Measurements from ENCODE around the gene TRPC1.

The TRPC1 gene

DNA sequence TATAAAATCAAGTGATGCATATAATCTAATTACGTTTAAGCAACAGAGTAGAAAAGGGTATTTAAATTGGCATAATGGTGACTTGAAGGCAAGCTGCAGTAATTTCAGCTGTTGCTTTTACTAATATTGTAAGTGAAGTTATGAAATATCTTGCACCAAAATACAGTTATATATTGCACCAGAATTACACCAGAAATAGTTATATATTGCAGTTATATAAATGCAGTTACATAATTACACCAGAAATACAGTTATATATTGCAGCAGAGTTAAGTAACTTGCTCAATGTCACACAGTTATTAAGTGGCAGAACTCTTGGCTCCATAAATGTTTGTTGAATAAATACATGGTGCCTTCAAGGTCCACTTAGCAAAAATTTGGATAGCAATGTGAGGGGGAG lies 113.7 kb downstream of the TRPC1 start:
- DNase-seq (ENCODE audit: low read depth in 2 of 2): no peak

DNA sequence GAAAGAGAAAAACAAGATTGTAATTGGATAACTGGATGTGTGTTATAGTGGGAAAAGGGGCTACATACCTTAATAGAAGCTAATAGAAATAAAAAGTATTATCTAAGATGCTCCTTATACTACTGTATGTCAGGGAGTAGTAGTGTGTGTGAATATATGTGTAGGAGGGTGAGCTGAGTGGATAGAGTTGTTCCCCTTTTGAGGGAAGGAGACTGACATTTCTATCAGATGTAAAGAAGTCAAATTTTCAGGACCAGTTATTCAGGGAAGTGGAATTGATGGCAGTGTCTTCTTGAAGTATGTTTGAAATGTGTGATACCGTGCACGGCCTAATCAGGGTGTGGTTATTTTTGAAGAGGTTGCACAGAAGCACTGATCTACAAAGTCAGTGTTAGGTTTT lies 116.0 kb downstream of the TRPC1 start:
- DNase-seq (ENCODE audit: low read depth in 2 of 2): no peak

DNA sequence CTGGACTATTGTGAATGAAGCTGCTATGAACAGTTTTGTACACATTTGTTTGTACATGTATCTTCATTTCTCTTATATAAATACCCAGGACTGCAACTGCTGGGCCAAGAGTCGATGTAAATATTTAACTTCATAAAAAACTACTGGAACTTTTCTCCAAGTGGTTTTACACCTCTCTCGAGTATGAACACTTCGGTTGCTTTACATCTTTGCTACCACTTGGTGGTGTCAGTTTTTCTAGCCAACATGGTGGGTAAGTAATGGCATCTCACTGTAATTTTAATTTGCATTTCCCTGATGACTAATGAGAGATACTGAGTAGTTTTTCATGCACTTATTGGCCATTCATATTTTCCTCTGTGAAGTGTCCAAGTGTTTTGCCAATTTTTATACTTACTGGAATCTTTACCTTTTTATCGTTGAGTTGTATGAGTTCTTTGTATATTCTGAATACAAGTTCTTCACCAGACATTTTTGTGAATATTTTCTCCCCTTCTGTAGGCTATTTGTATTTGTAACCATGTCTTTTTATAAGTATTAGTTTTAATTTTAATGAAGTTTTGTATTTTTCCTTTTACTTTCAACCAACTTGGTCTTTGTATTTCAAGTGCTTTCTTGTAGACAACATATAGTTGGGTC lies 120.6 kb downstream of the TRPC1 start:
- no peak for DNase-seq (ENCODE audit: low read depth in 2 of 2)

DNA sequence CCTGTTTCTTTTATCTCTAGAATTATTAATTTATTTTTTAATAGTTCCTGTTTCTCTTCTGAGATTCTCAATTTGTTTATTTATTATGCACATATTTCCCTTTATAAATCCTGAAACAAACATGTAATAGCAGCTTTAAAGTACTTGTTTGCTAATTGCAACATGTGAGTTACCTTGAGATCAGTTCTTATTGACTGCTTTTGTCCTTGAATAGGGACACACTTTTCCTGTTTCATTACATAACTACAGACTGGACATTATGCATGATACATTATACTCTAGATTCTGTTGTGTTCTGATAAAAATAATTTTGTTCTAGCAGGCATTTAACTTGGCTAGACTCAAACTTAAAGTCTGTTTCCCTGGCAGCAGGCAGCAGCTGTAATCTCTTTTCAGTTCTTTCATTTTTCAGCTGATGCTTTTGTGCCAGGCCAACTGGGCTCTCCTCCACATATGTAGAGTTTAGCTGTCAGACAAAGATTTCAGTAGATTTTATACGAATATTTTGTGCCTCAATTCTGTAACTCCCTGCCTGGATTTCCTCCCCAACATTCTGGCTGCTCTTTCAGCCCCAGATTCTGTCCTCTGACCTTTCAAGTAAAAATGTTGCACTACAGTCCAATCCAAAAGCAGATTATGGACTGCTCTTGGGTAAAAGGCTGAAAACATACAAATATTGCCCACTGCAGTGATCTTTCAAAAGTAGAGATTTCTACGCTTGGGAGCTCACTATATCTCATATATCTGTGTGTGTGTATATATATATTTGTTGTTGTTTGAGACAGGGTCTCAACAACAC lies 123.1 kb downstream of the TRPC1 start:
- no peak for DNase-seq (ENCODE audit: low read depth in 2 of 2)

DNA sequence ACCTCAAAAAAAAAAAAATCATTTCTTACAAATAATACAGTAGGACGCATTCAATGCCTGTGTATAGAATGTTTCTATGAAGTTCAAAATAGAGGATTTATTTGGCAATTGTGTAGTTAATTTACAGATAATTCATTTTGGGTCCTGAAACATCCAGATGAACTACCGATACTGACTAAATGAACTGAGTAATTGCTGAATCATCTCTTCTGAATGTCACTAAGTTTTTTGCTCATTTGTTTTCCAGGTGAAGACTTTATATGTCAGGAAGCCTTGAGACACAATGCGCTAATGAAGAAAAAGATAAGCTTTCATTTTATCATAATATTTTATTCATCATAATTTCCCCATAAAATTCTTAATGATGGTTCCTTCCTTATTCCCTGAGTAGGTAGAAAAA lies 125.3 kb downstream of the TRPC1 start:
- DNase-seq (ENCODE audit: low read depth in 2 of 2): no peak

DNA sequence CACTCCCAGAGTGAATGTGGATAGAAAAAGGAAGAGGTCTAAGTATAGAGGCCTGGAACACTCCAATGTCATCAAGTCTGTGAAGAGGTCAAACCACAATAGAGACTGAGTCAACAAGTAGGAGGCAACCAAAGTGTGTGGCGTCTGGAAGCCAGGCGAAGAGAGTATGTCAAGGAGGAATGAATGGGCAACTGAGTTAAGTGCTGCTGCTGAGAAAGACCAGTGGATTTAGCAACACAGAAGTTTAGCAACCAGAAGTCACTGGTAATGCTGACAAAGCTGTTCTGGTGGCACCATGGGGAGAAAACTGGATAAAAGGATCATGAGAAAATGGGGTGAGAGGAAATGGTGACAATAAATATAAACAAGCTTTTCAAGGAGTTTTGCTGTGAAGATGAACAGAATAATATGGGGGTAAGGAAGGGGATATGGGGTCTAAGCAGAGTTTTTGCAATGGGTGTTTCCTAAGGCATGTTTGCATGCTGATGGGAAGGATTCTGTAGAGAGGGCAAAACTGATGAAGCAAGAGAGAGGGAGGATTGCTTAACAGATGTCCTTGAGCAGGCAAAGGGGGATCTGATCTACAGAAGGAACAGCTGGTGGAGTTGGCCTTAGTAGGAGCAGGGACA lies 126.7 kb downstream of the TRPC1 start:
- no peak for DNase-seq (ENCODE audit: low read depth in 2 of 2)

DNA sequence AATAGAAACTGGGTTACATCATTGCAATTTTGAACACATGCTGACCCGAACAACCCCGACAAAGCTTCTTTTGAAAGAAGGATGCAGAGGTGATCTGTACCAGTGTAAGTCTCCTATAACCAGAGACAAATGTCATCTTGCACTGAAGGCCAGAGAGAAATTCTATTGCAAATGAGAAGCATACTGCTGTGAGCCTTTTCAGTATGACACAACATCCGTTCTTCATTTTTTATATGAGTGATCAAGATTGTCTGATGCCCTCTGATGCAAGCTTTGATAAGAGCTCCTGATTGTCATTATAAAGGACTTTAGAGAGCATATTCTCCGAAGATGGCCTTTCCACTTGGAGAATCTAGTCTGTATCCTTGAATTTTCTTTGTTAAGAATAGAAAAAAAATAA lies 128.2 kb downstream of the TRPC1 start:
- no peak for DNase-seq (ENCODE audit: low read depth in 2 of 2)

DNA sequence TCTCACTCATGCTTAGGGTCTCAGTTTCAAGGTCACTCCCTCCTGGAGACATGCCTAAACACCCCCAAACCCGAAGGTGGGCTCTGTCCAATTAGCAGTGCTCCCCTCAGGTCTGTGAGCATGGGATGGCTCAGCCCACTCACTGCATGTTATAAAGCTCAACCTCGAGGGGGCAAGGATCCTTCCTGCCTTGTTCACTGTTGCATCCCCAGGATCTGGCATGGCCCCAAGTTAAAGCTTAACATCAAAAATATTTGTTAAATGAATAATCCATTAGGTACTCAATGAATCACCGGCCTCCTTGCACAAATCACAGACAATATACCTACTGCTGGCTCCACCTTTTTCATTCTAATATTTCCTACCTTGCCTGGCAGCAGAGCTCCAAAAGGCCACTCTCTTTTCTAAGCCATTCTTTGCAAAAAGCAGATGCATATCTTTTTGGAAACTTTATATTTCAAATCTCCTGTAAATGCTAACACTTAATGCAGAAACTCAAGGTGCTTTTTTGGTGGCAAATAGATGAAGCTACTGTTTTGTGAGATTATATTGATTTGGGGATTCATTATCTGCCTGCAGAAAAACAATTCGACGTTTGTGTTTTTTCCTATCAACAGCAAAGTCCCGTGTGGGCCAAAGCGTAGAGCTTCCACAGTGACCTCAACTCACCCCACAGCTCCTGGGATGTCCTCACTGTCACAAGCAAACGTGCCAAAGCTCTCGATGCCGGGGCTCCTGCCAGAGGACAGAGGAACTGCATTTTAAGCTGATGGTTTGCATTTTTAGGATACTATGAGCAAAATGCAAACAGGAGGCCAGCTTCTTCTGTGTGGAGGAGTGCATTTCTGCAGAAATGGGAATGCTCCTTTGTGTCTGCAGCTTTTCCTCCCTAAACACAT lies 129.7 kb downstream of the TRPC1 start:
- no peak for DNase-seq (ENCODE audit: low read depth in 2 of 2)

DNA sequence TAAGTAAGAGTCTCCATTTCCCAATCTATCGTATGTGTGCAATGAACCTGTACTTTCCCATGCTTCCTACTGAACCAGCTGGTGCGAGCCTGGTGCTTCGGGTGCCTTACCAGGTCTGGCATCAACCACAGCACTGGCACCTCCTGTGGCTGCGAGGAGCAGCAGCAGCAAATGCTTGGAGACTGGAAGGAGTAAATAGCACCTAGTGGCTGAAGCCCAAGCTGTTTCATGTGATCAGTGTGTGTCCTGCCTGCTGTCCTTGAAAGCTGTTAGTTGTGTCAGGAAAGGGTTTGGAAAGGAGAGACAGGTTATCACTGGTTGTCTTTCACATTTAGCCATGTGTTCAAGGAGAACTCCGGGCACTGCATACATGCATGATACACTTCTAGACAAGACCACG lies 133.2 kb downstream of the TRPC1 start:
- no peak for DNase-seq (ENCODE audit: low read depth in 2 of 2)
